ENCODE measurements around the gene DACT2. TPM values are rescaled to one million over a fixed set of nuclear protein-coding genes. Genes with fewer than 3 reads are reported as not detected.
"Not testable (repeated sequence)": the region's sequence is repeated elsewhere in the genome, so short reads cannot be mapped to it uniquely, and the experiment has no call there.

The DACT2 gene
- total and polyA plus RNA-seq, 12 donors = 0.09 to 1.5 (median 0.65) TPM

DNA sequence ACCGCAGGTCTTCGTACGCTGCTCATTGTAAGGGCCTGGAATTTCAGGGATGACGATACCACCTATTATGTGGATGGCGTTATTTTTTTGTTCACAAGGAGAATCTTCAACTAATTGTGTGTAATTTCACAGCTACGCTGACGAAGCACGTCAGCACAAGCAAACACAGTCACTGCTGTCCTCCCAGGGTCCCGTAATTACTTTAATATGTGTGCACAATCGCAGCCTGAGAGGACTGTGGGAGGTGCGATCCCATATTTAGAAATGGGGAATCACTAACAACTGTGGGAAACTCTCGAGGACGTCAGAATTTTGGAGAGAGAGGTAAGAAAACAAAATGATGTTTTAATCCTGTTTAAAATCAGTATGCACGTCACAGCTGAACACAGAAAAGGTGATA lies 40.2 kb upstream of the DACT2 start:
- H3K27ac ChIP-seq = no peak overlapping the region
- no peak overlapping the region for H3K4me3 ChIP-seq
- DNase-seq (no peak), ATAC-seq (no peak)
- intact Hi-C loops (cut with DNase I) = loop anchor here in 8 of 10 donors (5.0 to 10.0 kb wide), 5 partner anchors 205 to 1175 kb away; no protein-coding TSS in a partner anchor
- peaks cover 0 to 15% (median 0%) of the 10 kb centered on the region in 11 donors for H3K9me3 ChIP-seq
- H3K4me1 ChIP-seq = peaks cover 0 to 8% (median 0%) of the 10 kb centered on the region in 9 donors
- peaks cover 0 to 33% (median 8%) of the 10 kb centered on the region in 7 donors for H3K27me3 ChIP-seq
- WGBS, 2 donors = 77 to 78% methylated on average over 14 of the region's 14 CpGs
- TF ChIP-seq, protein P1, sequence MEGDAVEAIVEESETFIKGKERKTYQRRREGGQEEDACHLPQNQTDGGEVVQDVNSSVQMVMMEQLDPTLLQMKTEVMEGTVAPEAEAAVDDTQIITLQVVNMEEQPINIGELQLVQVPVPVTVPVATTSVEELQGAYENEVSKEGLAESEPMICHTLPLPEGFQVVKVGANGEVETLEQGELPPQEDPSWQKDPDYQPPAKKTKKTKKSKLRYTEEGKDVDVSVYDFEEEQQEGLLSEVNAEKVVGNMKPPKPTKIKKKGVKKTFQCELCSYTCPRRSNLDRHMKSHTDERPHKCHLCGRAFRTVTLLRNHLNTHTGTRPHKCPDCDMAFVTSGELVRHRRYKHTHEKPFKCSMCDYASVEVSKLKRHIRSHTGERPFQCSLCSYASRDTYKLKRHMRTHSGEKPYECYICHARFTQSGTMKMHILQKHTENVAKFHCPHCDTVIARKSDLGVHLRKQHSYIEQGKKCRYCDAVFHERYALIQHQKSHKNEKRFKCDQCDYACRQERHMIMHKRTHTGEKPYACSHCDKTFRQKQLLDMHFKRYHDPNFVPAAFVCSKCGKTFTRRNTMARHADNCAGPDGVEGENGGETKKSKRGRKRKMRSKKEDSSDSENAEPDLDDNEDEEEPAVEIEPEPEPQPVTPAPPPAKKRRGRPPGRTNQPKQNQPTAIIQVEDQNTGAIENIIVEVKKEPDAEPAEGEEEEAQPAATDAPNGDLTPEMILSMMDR (IDR thresholded peaks at IDR 0.05) = no peak
- H3K36me3 ChIP-seq = no peaks in the 10 kb centered on the region

DNA sequence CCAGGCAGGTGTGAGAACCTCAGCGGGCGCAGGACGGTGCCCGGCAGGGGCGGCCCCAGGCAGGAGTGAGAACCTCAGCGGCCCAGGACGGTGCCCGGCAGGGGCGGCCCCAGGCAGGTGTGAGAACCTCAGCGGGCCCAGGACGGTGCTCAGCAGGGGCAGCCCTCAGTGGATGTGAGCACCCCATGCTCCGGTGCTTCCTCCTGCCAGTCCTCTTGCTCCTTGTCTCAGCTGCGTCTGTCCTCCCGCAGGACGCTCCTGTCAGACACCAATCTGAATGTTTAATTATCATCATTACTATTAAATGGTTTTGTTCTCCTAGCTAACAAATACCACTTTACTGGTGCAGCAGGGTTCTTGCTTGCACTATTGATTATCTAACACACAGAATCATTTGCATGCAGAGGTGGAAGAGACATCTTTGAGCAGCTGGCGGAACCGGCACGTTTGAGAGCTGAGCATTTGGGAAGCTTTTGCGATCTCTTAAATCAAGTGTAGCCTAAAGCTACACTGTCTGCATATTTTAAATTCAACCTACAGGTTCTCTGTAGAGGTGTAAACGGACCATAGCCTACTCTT lies 39.4 kb upstream of the DACT2 start:
- Histone ChIP-seq H3K4me1 (peaks cover 0 to 8% (median 0%) of the 10 kb centered on the region in 9 donors), H3K27me3 (peaks cover 0 to 38% (median 8%) of the 10 kb centered on the region in 7 donors), H3K27ac (no peak overlapping the region), H3K36me3 (no peaks in the 10 kb centered on the region), H3K4me3 (no peak overlapping the region), H3K9me3 (peaks cover 0 to 15% (median 0%) of the 10 kb centered on the region in 11 donors)
- ATAC-seq (no peak), DNase-seq (no peak)
- intact Hi-C loops (cut with DNase I) = loop anchor here in 8 of 10 donors (5.0 to 10.0 kb wide), 5 partner anchors 204 to 1174 kb away; no protein-coding TSS in a partner anchor
- TF ChIP-seq, protein P1 (IDR thresholded peaks at IDR 0.05) = no peak
- WGBS, 2 donors = 79 to 89% methylated on average over 15 of the region's 20 CpGs

DNA sequence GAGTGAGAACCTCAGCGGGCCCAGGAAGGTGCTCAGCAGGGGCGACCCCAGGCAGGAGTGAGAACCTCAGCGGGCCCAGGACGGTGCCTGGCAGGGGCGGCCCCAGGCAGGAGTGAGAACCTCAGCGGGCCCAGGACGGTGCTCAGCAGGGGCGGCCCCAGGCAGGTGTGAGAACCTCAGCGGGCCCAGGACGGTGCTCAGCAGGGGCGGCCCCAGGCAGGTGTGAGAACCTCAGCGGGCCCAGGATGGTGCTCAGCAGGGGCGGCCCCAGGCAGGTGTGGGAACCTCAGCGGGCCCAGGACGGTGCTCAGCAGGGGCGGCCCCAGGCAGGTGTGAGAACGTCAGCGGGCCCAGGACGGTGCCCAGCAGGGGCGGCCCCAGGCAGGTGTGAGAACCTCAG lies 37.3 kb upstream of the DACT2 start:
- intact Hi-C loops (cut with DNase I) = loop anchor here in 8 of 10 donors (5.0 to 10.0 kb wide), 5 partner anchors 202 to 1172 kb away; no protein-coding TSS in a partner anchor
- not testable (repeated sequence) for H3K27ac ChIP-seq, H3K4me1 ChIP-seq, H3K4me3 ChIP-seq, ATAC-seq, DNase-seq, H3K36me3 ChIP-seq
- H3K9me3 ChIP-seq = peaks cover 0 to 15% (median 2%) of the 10 kb centered on the region in 11 donors
- peaks cover 0 to 32% (median 7%) of the 10 kb centered on the region in 7 donors for H3K27me3 ChIP-seq
- 98% methylated on average over 14 of the region's 20 CpGs; no CpG with 5 or more reads in 1 of the 2 donors for WGBS, 2 donors

DNA sequence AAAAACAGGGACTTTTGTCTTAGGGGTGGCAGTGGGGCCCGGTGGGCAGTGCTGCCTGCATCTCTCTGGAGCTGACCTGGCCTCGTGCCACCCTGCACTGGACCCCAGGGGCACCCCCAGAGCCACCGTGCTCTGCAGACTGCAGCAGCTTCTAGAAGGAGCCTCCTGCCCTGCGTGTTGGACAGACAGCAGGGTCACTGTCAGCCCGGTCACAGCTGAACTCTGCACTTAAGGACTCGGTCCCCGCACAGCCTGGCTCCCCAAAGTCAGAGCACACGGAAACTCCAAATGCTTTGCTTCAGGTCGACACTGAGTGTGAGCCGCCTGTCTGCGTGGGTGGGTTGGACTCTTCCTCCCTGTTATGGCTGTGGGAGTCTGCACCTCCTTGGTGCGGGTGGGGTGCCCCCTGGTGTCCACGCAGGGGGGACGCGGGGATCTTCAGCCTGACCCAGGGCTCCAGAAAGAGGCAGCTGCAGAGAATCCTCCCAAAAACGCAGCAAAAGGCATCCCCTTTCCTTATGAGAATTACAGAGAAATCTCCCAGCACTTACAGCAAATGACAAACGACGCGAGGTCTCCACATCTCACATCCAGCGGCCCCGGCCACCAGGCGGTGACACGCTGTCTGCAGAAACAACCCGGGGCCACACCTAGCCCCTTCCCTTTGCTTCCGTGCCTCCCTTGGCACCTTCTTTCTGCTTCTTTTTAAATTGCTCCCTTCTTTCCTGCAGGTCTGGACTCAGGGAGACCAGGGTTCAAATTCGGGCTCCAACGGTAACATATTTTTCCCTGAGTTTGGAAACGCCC lies 36.3 kb upstream of the DACT2 start:
- ATAC-seq = peak; percentile 71 to 96 (median 89)
- Histone ChIP-seq H3K9me3 (peaks cover 0 to 10% (median 3%) of the 10 kb centered on the region in 11 donors), H3K4me3 (no peak overlapping the region), H3K4me1 (peaks cover 0 to 8% (median 0%) of the 10 kb centered on the region in 9 donors), H3K27me3 (peaks cover 0 to 28% (median 0%) of the 10 kb centered on the region in 7 donors), H3K27ac (no peak overlapping the region), H3K36me3 (no peaks in the 10 kb centered on the region)
- intact Hi-C loops (cut with DNase I) = loop anchor here in 8 of 10 donors (5.0 to 10.0 kb wide), 5 partner anchors 201 to 1171 kb away; no protein-coding TSS in a partner anchor
- 34 to 36% methylated on average over 28 of the region's 28 CpGs for WGBS, 2 donors
- TF ChIP-seq, protein P1 (IDR thresholded peaks at IDR 0.05) = peak; percentile 39 to 79 (median 74)
- peak; percentile 46 to 57 for DNase-seq
